ENCODE results near the gene KIF13A. TPM values are rescaled to one million over a fixed set of nuclear protein-coding genes. Genes with fewer than 3 reads are reported as not detected.

The KIF13A gene
- total and polyA plus RNA-seq, 2 experiments from 2014 or later: 8.4 to 28.2 TPM

DNA sequence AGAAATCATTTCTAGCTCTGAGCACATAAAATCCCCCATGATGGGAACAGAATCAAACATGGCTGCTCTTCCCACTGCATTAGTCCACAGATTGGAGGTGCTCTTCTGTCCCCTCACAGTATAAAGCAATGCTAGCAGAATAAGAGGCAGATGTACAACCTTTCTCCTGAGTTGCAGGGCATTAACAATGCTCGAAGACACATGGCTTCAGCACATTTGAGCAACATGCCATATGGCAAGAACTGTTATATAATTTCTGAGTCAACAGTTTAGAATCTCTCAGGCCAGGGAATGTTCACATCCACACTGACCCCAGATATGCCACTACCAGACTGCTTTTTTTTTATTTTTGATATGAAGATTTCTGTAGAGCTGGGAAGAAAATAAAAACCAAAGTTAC lies 119.6 kb downstream of the KIF13A start:
- H4K20me1 ChIP-seq (replicated peaks; ENCODE audit: insufficient read depth): no peaks in the 10 kb centered on the region
- no peaks in the 10 kb centered on the region for H3K36me3 Mint-ChIP-seq (ENCODE audit: low read depth)
- no peak overlapping the region for H3K27ac ChIP-seq (ENCODE audit: low read depth)
- no peaks in the 10 kb centered on the region for H3K9me2 ChIP-seq (ENCODE audit: insufficient read depth)
- H3K9me3 Mint-ChIP-seq: no peaks in the 10 kb centered on the region
- TF ChIP-seq NANOG (IDR thresholded peaks at IDR 0.05; ENCODE audit: borderline replicate concordance) (no peak), EZH2 (IDR thresholded peaks at IDR 0.05; ENCODE audit: low read depth, unreplicated experiment) (no peak), ZNF462 (CRISPR knock-in tag; IDR thresholded peaks at IDR 0.05) (no peak), JUNB (IDR thresholded peaks at IDR 0.05; ENCODE audit: unreplicated experiment) (no peak), STAT1 (IDR thresholded peaks at IDR 0.05; ENCODE audit: unreplicated experiment) (no peak), ZNF331 (CRISPR knock-in tag; IDR thresholded peaks at IDR 0.05; ENCODE audit: low read depth) (no peak), EZH2phosphoT487 (IDR thresholded peaks at IDR 0.05; ENCODE audit: unreplicated experiment) (no peak), CREB1 (CRISPR knock-in tag; IDR thresholded peaks at IDR 0.05; ENCODE audit: low read depth) (no peak), ZNF114 (CRISPR knock-in tag; IDR thresholded peaks at IDR 0.05) (no peak), POLR2AphosphoS5 (IDR thresholded peaks at IDR 0.05; ENCODE audit: low read depth) (no peak)
- TF ChIP-seq, protein P1, sequence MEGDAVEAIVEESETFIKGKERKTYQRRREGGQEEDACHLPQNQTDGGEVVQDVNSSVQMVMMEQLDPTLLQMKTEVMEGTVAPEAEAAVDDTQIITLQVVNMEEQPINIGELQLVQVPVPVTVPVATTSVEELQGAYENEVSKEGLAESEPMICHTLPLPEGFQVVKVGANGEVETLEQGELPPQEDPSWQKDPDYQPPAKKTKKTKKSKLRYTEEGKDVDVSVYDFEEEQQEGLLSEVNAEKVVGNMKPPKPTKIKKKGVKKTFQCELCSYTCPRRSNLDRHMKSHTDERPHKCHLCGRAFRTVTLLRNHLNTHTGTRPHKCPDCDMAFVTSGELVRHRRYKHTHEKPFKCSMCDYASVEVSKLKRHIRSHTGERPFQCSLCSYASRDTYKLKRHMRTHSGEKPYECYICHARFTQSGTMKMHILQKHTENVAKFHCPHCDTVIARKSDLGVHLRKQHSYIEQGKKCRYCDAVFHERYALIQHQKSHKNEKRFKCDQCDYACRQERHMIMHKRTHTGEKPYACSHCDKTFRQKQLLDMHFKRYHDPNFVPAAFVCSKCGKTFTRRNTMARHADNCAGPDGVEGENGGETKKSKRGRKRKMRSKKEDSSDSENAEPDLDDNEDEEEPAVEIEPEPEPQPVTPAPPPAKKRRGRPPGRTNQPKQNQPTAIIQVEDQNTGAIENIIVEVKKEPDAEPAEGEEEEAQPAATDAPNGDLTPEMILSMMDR (conservative IDR thresholded peaks at IDR 0.05; ENCODE audit: low read depth in 2 of 2): no peak
- TF ChIP-seq, protein P2, sequence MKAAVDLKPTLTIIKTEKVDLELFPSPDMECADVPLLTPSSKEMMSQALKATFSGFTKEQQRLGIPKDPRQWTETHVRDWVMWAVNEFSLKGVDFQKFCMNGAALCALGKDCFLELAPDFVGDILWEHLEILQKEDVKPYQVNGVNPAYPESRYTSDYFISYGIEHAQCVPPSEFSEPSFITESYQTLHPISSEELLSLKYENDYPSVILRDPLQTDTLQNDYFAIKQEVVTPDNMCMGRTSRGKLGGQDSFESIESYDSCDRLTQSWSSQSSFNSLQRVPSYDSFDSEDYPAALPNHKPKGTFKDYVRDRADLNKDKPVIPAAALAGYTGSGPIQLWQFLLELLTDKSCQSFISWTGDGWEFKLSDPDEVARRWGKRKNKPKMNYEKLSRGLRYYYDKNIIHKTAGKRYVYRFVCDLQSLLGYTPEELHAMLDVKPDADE (IDR thresholded peaks at IDR 0.05): no peak
- TF ChIP-seq, protein P3, sequence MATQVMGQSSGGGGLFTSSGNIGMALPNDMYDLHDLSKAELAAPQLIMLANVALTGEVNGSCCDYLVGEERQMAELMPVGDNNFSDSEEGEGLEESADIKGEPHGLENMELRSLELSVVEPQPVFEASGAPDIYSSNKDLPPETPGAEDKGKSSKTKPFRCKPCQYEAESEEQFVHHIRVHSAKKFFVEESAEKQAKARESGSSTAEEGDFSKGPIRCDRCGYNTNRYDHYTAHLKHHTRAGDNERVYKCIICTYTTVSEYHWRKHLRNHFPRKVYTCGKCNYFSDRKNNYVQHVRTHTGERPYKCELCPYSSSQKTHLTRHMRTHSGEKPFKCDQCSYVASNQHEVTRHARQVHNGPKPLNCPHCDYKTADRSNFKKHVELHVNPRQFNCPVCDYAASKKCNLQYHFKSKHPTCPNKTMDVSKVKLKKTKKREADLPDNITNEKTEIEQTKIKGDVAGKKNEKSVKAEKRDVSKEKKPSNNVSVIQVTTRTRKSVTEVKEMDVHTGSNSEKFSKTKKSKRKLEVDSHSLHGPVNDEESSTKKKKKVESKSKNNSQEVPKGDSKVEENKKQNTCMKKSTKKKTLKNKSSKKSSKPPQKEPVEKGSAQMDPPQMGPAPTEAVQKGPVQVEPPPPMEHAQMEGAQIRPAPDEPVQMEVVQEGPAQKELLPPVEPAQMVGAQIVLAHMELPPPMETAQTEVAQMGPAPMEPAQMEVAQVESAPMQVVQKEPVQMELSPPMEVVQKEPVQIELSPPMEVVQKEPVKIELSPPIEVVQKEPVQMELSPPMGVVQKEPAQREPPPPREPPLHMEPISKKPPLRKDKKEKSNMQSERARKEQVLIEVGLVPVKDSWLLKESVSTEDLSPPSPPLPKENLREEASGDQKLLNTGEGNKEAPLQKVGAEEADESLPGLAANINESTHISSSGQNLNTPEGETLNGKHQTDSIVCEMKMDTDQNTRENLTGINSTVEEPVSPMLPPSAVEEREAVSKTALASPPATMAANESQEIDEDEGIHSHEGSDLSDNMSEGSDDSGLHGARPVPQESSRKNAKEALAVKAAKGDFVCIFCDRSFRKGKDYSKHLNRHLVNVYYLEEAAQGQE (IDR thresholded peaks at IDR 0.05; ENCODE audit: unreplicated experiment): no peak
- H3K4me2 ChIP-seq: no peak overlapping the region
- H3K27ac Mint-ChIP-seq: no peak overlapping the region
- H3K36me3 ChIP-seq (ENCODE audit: insufficient read depth): no peaks in the 10 kb centered on the region
- no peak overlapping the region for H3K4me3 ChIP-seq
- H3K4me3 Mint-ChIP-seq: no peak overlapping the region
- H3K27me3 Mint-ChIP-seq (ENCODE audit: insufficient read depth, low read depth, poor library complexity): peaks cover 2% of the 10 kb centered on the region
- no peaks in the 10 kb centered on the region for H3F3A ChIP-seq (replicated peaks; ENCODE audit: low read depth)
- H3K4me1 ChIP-seq (ENCODE audit: insufficient read depth): no peaks in the 10 kb centered on the region
- ATAC-seq (no peak), DNase-seq (ENCODE audit: low spot score) (no peak)
- H3K79me2 ChIP-seq (replicated peaks; ENCODE audit: insufficient read depth): peaks cover 3% of the 10 kb centered on the region; the same call in 1 of the 2 replicates
- peaks cover 9% of the 10 kb centered on the region; the same call in 2 of the 3 replicates for H3K4me1 Mint-ChIP-seq
- H3K27me3 ChIP-seq (ENCODE audit: insufficient read depth): no peaks in the 10 kb centered on the region
- H2AFZ ChIP-seq: no peak overlapping the region

Measured in GM23338 (cell line).